Esophagus muscularis mucosa (tissue), 4 donors: Measurements from ENCODE around the gene NGEF. TPM values are rescaled to one million over a fixed set of nuclear protein-coding genes. Genes with fewer than 3 reads are reported as not detected.

ENCODE experiments used
- DNase-seq: peaks from one replicate; pipeline ENCODE4 v3.0.0-alpha.2; 2017; ENCODE audit errors: extremely low spot score
- H3K27ac ChIP-seq, 4 donors: fragments of 200-600 bp; sonication (generic); replicated peaks in 1 of 4; 1 replicate in 3 of 4; 2 replicates in 1 of 4; pipeline ENCODE4 v1.5.1; 2016 to 2019; ENCODE audit warnings: mild to moderate bottlenecking in 1 of 4
- H3K27me3 ChIP-seq, 4 donors: fragments of 200-600 bp; sonication (generic); one replicate each; pipeline versions ENCODE4 v1.5.1 to v1.6.0; 2016 to 2019
- H3K36me3 ChIP-seq, 4 donors: fragments of 200-600 bp; sonication (generic); one replicate each; pipeline ENCODE4 v1.5.1; 2016 to 2019
- H3K4me1 ChIP-seq, 4 donors: fragments of 200-600 bp; sonication (generic); one replicate each; pipeline ENCODE4 v1.5.1; 2016 to 2019
- H3K4me3 ChIP-seq, 4 donors: fragments of 200-600 bp; sonication (generic); 1 replicate in 2 of 4; 2 replicates in 2 of 4; pipeline ENCODE4 v1.5.1; 2016 to 2019; ENCODE audit warnings: mild to moderate bottlenecking in 4 of 4, moderate library complexity in 1 of 4
- H3K9me3 ChIP-seq, 4 donors: fragments of 200-600 bp; sonication (generic); 1 replicate in 3 of 4; 2 replicates in 1 of 4; pipeline ENCODE4 v1.5.1; 2016 to 2019
- CTCF ChIP-seq, 3 experiments: fragments of 200-600 bp in 2 of 3; fragments of 450-650 bp in 1 of 3; sonication (generic) in 2 of 3; IDR thresholded peaks; one replicate each; pipeline ENCODE4 v1.5.1; 2017 to 2019; ENCODE audit warnings: antibody characterized with exemption in 3 of 3, mild to moderate bottlenecking in 2 of 3, moderate library complexity in 1 of 3
- EP300 ChIP-seq: sonication (generic); formaldehyde crosslinking; IDR thresholded peaks from one replicate; pipeline ENCODE4 v1.6.1; 2017; ENCODE audit warnings: antibody characterized with exemption
- POLR2A ChIP-seq: fragments of 450-650 bp; IDR thresholded peaks from one replicate; pipeline ENCODE4 v1.6.1; 2017; ENCODE audit warnings: antibody characterized with exemption, moderate library complexity, mild to moderate bottlenecking, low read depth
- POLR2AphosphoS5 ChIP-seq, 2 donors: sonication (generic); formaldehyde crosslinking; IDR thresholded peaks; one replicate each; pipeline ENCODE4 v1.6.1; 2017; ENCODE audit warnings: antibody characterized with exemption in 2 of 2
- WGBS: methylation state at CpG from one replicate; pipeline ENCODE4 v1.1.5; 2018; 5-methylcytosine and 5-hydroxymethylcytosine counted together
- intact Hi-C: fragments of 100-400 bp; cut with DNase I; formaldehyde crosslinking; loops from one replicate; pipeline ENCODE4 v1.15.1; 2023
- total RNA-seq, 4 donors: library from RNA; depleted of rRNA; stranded (reverse); fragments of >200 nt; gene quantifications; one replicate each; pipeline versions ENCODE4 v1.1.0 to v1.2.1, GENCODE V29; 2016

Gene NGEF
- total RNA-seq, 4 donors from 2014 or later: 0.33 to 0.98 (median 0.52) TPM; not detected in 1

- no peak overlapping the region for H3K4me3 ChIP-seq
- H3K9me3 ChIP-seq: no peaks in the 10 kb centered on the region
- H3K27me3 ChIP-seq: peaks cover 0 to 13% (median 0%) of the 10 kb centered on the region in 4 donors
- H3K4me1 ChIP-seq: no peaks in the 10 kb centered on the region
- WGBS: 93% methylated on average over 3 of the region's 5 CpGs
- H3K27ac ChIP-seq: no peak overlapping the region
- DNase-seq: no peak
- H3K36me3 ChIP-seq: no peaks in the 10 kb centered on the region
- no peak for TF ChIP-seq POLR2AphosphoS5 (IDR thresholded peaks at IDR 0.05)
- TF ChIP-seq POLR2A: no peak
- no peak for TF ChIP-seq CTCF (IDR thresholded peaks at IDR 0.05)
- no peak for TF ChIP-seq EP300
- intact Hi-C loops: no loop called here
These were observed 14.4 kb downstream of the NGEF start for GRCh38 chr2:232998666-232998985.

GRCh38 chr2:232997749-232998665 is 15.0 kb downstream of the NGEF start:
- intact Hi-C loops: no loop called here
- no peaks in the 10 kb centered on the region for H3K4me1 ChIP-seq
- no peak overlapping the region for H3K27ac ChIP-seq
- no peaks in the 10 kb centered on the region for H3K9me3 ChIP-seq
- no peak overlapping the region for H3K4me3 ChIP-seq
- 94% methylated on average over 8 of the region's 18 CpGs for WGBS
- peaks cover 0 to 13% (median 0%) of the 10 kb centered on the region in 4 donors for H3K27me3 ChIP-seq
- TF ChIP-seq POLR2A (no peak), POLR2AphosphoS5 (IDR thresholded peaks at IDR 0.05) (no peak), EP300 (no peak), CTCF (IDR thresholded peaks at IDR 0.05) (no peak)
- no peaks in the 10 kb centered on the region for H3K36me3 ChIP-seq
- no peak for DNase-seq

DNA sequence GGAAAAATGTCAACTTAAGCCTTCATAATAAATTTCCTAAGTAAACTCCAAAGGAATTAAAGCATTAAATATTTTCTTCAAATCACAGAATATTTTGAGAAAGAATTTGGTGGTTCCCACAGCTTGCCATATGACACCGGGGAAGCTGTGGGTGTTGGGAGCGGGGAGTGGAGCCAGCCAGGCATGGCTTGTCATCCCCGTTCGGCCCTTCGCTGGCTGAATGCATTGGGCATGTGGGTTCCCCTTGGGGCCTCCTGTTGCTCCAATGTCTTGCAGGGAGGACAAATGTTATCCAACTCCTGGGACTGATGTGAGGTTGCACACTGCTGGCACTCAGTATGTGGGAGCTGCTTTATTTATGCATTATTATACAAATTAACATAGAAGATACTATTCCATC is 18.6 kb downstream of the NGEF start:
- no peak for TF ChIP-seq CTCF (IDR thresholded peaks at IDR 0.05)
- TF ChIP-seq POLR2AphosphoS5 (IDR thresholded peaks at IDR 0.05): no peak
- no peak for TF ChIP-seq EP300
- TF ChIP-seq POLR2A: no peak
- Histone ChIP-seq H3K27ac (no peak overlapping the region), H3K36me3 (no peaks in the 10 kb centered on the region), H3K4me1 (no peaks in the 10 kb centered on the region), H3K9me3 (no peaks in the 10 kb centered on the region), H3K27me3 (peaks cover 0 to 13% (median 0%) of the 10 kb centered on the region in 4 donors), H3K4me3 (no peak overlapping the region)
- no peak for DNase-seq
- intact Hi-C loops: no loop called here
- 86% methylated on average over 5 of the region's 5 CpGs for WGBS

GRCh38 chr2:232993231-232993821 is 19.7 kb downstream of the NGEF start:
- H3K27me3 ChIP-seq: peaks cover 0 to 7% (median 0%) of the 10 kb centered on the region in 4 donors
- peaks cover 0 to 1% (median 0%) of the 10 kb centered on the region in 4 donors for H3K4me1 ChIP-seq
- H3K27ac ChIP-seq: no peak overlapping the region
- TF ChIP-seq CTCF (IDR thresholded peaks at IDR 0.05) (no peak), POLR2AphosphoS5 (IDR thresholded peaks at IDR 0.05) (no peak), POLR2A (no peak), EP300 (no peak)
- H3K36me3 ChIP-seq: no peaks in the 10 kb centered on the region
- no peaks in the 10 kb centered on the region for H3K9me3 ChIP-seq
- 82% methylated on average over 4 of the region's 4 CpGs for WGBS
- intact Hi-C loops: no loop called here
- H3K4me3 ChIP-seq: no peak overlapping the region
- DNase-seq: no peak
